Measurements from ENCODE around the gene CYP19A1.

DNA sequence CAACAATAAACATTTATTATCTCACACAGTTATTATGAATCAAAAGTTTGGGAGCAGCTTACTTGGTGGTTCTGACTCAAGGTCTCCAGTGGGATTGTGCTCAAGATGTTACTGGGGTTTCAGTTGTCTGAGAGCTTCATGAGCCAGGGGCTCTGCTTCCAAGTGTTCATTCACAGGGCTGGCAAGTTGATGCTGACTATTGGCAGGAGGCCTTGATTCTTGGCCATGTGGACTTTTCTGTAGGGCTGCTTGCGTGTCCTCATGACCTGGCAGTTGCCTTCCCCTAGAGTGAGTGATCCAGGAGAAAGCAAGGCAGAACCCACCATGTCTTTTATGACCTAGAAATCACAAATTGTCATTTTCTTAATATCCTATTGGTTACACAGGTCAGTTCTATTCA, 156.5 kb downstream of the CYP19A1 start:
- TF ChIP-seq POLR2A (IDR thresholded peaks at IDR 0.05), result no peak
- TF ChIP-seq, protein P1, sequence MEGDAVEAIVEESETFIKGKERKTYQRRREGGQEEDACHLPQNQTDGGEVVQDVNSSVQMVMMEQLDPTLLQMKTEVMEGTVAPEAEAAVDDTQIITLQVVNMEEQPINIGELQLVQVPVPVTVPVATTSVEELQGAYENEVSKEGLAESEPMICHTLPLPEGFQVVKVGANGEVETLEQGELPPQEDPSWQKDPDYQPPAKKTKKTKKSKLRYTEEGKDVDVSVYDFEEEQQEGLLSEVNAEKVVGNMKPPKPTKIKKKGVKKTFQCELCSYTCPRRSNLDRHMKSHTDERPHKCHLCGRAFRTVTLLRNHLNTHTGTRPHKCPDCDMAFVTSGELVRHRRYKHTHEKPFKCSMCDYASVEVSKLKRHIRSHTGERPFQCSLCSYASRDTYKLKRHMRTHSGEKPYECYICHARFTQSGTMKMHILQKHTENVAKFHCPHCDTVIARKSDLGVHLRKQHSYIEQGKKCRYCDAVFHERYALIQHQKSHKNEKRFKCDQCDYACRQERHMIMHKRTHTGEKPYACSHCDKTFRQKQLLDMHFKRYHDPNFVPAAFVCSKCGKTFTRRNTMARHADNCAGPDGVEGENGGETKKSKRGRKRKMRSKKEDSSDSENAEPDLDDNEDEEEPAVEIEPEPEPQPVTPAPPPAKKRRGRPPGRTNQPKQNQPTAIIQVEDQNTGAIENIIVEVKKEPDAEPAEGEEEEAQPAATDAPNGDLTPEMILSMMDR (IDR thresholded peaks at IDR 0.05), result no peak
